Measurements from ENCODE around the gene ACOXL.

Gene ACOXL

DNA sequence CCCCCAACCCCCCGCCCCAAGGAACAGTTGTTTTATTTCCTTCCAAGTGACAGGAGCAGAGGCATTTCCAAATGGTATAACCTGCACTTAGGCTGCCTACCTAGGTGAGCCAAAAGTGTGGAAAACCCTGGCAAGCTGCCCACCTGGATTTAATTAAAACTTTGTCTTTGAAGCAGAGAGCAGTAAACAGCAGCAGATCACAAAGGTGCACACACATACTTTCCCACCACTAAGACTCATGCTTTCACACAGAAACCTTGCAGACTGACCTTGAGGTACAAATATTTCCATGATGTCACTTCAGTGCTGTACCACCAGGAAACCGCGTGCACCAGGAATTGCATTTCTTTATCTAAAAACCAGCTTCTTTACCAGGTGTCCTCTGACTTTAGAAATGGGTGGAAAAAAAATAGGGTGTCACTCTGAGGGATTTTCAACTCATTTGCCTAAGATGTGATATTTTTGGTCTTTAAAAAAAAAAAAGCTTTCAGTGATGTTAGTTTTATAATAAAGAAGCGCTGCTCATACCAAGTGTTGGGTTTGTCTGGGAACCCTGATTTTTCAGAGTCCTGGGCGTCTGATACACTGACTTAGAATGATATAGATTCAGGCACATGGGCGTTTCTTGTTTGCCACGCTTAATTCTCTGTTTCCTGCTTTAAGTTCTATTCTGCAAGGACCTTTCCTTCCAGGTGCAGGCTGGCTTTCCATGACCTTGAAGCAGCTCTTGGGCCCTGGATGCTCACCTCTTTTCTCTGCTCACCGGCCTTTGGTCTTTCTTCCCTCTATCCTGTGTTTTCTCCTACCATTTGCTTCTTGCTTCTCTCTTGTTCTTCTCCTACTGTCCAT is 317.6 kb downstream of the ACOXL start:
- no peaks in the 10 kb centered on the region for H3K9me3 ChIP-seq (ENCODE audit: control insufficient read depth, low read length)
- no peak overlapping the region for H3K27ac ChIP-seq
- no peaks in the 10 kb centered on the region for H3K4me1 ChIP-seq
- no peak overlapping the region for H3K9ac ChIP-seq
- H2AFZ ChIP-seq: no peak overlapping the region
- TF ChIP-seq, protein P1, sequence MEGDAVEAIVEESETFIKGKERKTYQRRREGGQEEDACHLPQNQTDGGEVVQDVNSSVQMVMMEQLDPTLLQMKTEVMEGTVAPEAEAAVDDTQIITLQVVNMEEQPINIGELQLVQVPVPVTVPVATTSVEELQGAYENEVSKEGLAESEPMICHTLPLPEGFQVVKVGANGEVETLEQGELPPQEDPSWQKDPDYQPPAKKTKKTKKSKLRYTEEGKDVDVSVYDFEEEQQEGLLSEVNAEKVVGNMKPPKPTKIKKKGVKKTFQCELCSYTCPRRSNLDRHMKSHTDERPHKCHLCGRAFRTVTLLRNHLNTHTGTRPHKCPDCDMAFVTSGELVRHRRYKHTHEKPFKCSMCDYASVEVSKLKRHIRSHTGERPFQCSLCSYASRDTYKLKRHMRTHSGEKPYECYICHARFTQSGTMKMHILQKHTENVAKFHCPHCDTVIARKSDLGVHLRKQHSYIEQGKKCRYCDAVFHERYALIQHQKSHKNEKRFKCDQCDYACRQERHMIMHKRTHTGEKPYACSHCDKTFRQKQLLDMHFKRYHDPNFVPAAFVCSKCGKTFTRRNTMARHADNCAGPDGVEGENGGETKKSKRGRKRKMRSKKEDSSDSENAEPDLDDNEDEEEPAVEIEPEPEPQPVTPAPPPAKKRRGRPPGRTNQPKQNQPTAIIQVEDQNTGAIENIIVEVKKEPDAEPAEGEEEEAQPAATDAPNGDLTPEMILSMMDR (IDR thresholded peaks at IDR 0.05): no peak
- no peak overlapping the region for H3K4me3 ChIP-seq (ENCODE audit: low read depth, low read length)
- H3K4me2 ChIP-seq (ENCODE audit: low read length): no peak overlapping the region
- no peaks in the 10 kb centered on the region for H3K36me3 ChIP-seq (ENCODE audit: control insufficient read depth, insufficient read depth, low read length)
- H3K79me2 ChIP-seq: no peaks in the 10 kb centered on the region
- H3K27me3 ChIP-seq (ENCODE audit: control insufficient read depth, insufficient read depth, low read length): no peaks in the 10 kb centered on the region

DNA sequence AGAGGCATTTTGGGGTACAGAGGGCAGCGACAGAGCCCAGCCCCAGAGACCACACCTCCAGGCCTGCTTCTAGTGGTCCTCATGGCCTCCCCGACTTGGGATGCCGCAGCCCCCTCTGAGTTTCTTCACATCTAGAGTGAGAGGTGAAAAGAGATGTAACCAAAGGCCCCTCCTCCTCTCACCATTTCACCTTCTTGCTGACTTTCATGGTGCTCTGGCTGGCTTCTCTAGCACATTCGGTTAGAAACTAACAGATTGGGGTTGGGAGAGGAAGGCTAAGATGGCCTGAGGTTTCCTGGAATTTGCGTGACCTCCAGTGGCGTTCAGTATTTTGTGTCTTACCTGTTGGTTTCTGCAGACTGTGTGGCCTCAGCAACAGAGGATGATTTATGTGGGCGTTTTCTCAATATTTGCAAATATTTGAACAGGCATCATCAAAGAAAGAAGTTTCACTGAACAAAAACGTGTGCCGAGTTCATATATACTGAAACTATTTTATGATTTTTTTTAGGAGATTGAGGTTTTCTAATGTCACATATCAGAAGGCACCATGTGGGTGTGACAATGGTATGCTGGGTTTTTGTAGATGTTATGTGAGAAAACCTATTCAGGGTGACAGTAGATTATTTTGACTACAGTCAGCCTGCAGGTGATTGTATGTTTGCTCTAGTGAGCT is 318.5 kb downstream of the ACOXL start:
- Histone ChIP-seq H3K9ac (no peak overlapping the region), H3K27ac (no peak overlapping the region), H3K27me3 (ENCODE audit: control insufficient read depth, insufficient read depth, low read length) (no peaks in the 10 kb centered on the region), H3K79me2 (no peaks in the 10 kb centered on the region), H3K36me3 (ENCODE audit: control insufficient read depth, insufficient read depth, low read length) (no peaks in the 10 kb centered on the region), H2AFZ (no peak overlapping the region), H3K4me2 (ENCODE audit: low read length) (no peak overlapping the region), H3K4me3 (ENCODE audit: low read depth, low read length) (no peak overlapping the region), H3K9me3 (ENCODE audit: control insufficient read depth, low read length) (no peaks in the 10 kb centered on the region), H3K4me1 (no peaks in the 10 kb centered on the region)
- TF ChIP-seq, protein P1 (IDR thresholded peaks at IDR 0.05): no peak

- Histone ChIP-seq H3K27ac (no peak overlapping the region), H3K4me1 (no peaks in the 10 kb centered on the region), H3K36me3 (ENCODE audit: control insufficient read depth, insufficient read depth, low read length) (no peaks in the 10 kb centered on the region), H2AFZ (no peak overlapping the region), H3K4me3 (ENCODE audit: low read depth, low read length) (no peak overlapping the region), H3K4me2 (ENCODE audit: low read length) (no peak overlapping the region), H3K9me3 (ENCODE audit: control insufficient read depth, low read length) (no peaks in the 10 kb centered on the region), H3K27me3 (ENCODE audit: control insufficient read depth, insufficient read depth, low read length) (no peaks in the 10 kb centered on the region), H3K79me2 (no peaks in the 10 kb centered on the region), H3K9ac (no peak overlapping the region)
- TF ChIP-seq, protein P1 (IDR thresholded peaks at IDR 0.05): no peak
Measured at GRCh38 chr2:111052621-111053020, 320.2 kb downstream of the ACOXL start.

DNA sequence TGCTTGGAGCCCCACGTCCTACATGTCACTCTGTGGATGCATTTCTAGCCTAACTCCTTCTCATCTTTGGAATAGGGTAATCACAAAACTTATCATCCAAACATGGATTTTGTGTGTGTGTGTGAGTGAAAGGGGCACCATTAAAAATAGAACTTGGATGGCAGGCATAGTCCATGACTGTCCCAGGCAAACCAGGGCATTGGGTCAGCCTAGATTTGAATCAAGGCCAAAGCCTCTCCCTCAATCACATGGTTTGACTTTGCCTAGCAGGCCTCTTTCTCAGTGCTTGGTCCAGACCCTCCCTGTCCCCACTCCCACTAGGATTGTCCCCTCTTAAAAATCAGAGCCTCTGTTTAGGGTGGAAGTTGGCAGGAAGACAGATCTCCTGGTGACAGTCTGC is 320.9 kb downstream of the ACOXL start:
- Histone ChIP-seq H3K27ac (no peak overlapping the region), H3K4me3 (ENCODE audit: low read depth, low read length) (no peak overlapping the region), H3K4me1 (no peaks in the 10 kb centered on the region), H3K79me2 (no peaks in the 10 kb centered on the region), H3K27me3 (ENCODE audit: control insufficient read depth, insufficient read depth, low read length) (no peaks in the 10 kb centered on the region), H3K9me3 (ENCODE audit: control insufficient read depth, low read length) (no peaks in the 10 kb centered on the region), H3K9ac (no peak overlapping the region), H3K36me3 (ENCODE audit: control insufficient read depth, insufficient read depth, low read length) (no peaks in the 10 kb centered on the region), H3K4me2 (ENCODE audit: low read length) (no peak overlapping the region), H2AFZ (no peak overlapping the region)
- TF ChIP-seq, protein P1 (IDR thresholded peaks at IDR 0.05): no peak
